Measurements from ENCODE around the gene LRRC27.

The LRRC27 gene

DNA sequence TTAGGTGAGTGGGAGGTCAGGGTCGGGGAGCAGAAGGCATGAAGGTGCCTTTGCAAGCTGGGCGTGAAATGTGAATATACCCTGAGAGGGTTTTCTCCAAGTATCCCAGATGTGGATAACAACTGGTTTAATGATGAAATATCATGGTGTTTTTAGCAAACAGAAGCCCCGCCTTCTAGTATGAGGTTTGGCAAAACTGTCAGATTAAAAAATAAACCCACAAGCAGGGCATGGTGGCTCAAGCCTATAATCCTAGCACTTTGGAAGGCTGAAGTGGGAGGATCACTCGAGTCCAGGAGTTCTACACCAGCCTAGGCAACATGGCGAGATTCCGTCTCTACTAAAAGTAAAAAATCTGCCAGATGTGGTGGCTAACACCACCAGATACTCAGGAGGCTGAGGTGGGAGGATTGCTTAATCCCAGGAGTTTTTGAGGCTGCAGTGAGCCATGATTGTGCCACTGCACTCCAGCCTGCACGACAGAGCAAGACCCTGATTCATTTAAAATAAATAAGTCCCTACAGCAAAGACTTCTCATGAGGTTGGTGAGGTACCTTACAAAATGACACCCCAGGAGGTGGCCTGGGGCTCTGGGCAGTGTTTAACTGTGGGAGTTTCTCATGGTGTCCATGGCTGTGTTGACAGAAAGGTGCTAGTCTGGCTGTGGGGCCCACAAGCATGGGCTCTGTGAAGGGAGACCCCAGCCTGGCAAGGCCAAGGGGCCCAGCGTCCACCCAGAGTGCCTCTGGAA lies 58.4 kb downstream of the LRRC27 start:
- no peak overlapping the region for H3K4me3 ChIP-seq (ENCODE audit: low read depth, low read length)
- CTCF ChIA-PET = interaction anchor here (1.3 kb wide), 1 partner anchor 56 kb away, joined by 4 read pairs; no protein-coding TSS in a partner anchor
- DNase-seq (ENCODE audit: low read depth, low spot score) = no peak
- POLR2A ChIA-PET = interaction anchor here (0.6 kb wide), 1 partner anchor 159 kb away, joined by 4 read pairs; no protein-coding TSS in a partner anchor
- TF ChIP-seq, protein P1, sequence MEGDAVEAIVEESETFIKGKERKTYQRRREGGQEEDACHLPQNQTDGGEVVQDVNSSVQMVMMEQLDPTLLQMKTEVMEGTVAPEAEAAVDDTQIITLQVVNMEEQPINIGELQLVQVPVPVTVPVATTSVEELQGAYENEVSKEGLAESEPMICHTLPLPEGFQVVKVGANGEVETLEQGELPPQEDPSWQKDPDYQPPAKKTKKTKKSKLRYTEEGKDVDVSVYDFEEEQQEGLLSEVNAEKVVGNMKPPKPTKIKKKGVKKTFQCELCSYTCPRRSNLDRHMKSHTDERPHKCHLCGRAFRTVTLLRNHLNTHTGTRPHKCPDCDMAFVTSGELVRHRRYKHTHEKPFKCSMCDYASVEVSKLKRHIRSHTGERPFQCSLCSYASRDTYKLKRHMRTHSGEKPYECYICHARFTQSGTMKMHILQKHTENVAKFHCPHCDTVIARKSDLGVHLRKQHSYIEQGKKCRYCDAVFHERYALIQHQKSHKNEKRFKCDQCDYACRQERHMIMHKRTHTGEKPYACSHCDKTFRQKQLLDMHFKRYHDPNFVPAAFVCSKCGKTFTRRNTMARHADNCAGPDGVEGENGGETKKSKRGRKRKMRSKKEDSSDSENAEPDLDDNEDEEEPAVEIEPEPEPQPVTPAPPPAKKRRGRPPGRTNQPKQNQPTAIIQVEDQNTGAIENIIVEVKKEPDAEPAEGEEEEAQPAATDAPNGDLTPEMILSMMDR (IDR thresholded peaks at IDR 0.05; ENCODE audit: insufficient read depth, low read length, missing control alignments) = no peak

DNA sequence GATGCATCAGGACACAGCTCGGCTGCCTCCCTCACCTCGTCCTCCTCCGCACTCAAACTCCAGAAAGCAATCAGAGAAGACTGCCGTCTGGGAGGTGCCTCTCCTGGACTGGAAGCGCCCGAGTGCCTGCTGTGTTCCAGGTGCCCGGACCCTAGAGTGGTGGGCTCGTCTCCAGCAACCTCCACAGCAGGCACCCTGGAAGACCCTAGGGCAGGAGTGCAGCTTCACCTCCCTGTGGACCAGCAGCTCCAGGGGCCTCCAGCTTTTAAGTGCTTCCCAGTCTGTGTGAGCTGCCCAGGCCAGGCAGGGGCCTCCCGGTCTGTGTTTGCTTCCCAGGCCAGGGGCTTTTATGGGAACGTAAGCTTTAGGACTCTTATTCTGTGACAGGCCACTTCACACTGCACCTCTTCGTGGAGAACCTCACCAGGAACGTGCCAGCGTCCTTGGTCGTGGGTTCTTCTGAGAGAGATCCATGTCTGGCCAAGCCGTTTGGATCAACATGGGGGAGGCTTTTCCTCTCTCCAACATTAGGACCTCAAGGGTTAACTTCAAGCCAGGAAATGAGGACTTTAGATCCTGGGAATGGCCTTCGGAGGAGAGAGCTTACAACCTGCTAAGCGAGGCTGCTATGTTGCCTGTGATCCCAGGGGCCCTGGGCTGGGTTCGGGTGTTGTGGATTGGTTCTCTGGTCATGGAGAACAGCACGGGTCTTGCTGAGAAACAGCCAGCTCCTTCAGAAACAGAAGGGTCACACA lies 59.1 kb downstream of the LRRC27 start:
- TF ChIP-seq, protein P1 (IDR thresholded peaks at IDR 0.05; ENCODE audit: insufficient read depth, low read length, missing control alignments) = no peak
- POLR2A ChIA-PET = no interaction called here

DNA sequence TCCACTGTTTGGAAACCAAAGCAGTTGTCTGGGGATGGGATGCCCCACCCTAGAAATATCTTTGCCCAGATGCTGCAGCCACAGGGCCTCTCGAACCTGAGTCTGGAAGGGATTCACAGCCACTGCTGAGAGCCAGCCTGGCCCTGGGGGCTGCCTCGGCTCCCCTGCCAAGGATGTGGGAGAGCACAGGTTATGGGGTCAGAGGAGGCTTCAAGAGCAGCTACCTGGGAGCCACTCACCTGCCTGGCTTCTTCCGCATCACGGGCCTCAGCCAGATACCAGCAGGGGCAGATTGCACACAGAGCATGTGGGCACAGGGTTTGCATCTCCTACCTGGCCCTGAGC lies 59.7 kb downstream of the LRRC27 start:
- ChIA-PET CTCF (interaction anchor here (0.9 to 1.3 kb wide), 2 partner anchors 55 to 62 kb away, joined by 3 to 4 read pairs; no protein-coding TSS in a partner anchor), POLR2A (no interaction called here)

More for the DNA sequence above, 59.1 kb downstream of the LRRC27 start:
- H3K4me3 ChIP-seq (ENCODE audit: low read depth, low read length) = no peak overlapping the region
- no peak for DNase-seq (ENCODE audit: low read depth, low spot score)
- CTCF ChIA-PET = interaction anchor here (0.9 to 1.3 kb wide), 2 partner anchors 56 to 63 kb away, joined by 3 to 4 read pairs; no protein-coding TSS in a partner anchor

GRCh38 chr10:132392184-132392800 lies 60.3 kb downstream of the LRRC27 start:
- ChIA-PET CTCF (no interaction called here), POLR2A (no interaction called here)
- TF ChIP-seq, protein P1 (IDR thresholded peaks at IDR 0.05; ENCODE audit: insufficient read depth, low read length, missing control alignments) = no peak
- DNase-seq (ENCODE audit: low read depth, low spot score) = no peak
- no peak overlapping the region for H3K4me3 ChIP-seq (ENCODE audit: low read depth, low read length)

More for the DNA sequence above, 59.7 kb downstream of the LRRC27 start:
- H3K4me3 ChIP-seq (ENCODE audit: low read depth, low read length) = no peak overlapping the region
- no peak for DNase-seq (ENCODE audit: low read depth, low spot score)
- TF ChIP-seq, protein P1 (IDR thresholded peaks at IDR 0.05; ENCODE audit: insufficient read depth, low read length, missing control alignments) = no peak

- TF ChIP-seq, protein P1 (IDR thresholded peaks at IDR 0.05; ENCODE audit: insufficient read depth, low read length, missing control alignments) = no peak
- POLR2A ChIA-PET = interaction anchor here (0.9 kb wide), 1 partner anchor 54 kb away, joined by 4 read pairs; no protein-coding TSS in a partner anchor
- DNase-seq (ENCODE audit: low read depth, low spot score) = no peak
- no peak overlapping the region for H3K4me3 ChIP-seq (ENCODE audit: low read depth, low read length)
- CTCF ChIA-PET = no interaction called here
These were observed 61.1 kb downstream of the LRRC27 start for GRCh38 chr10:132392811-132393694.

Measured in AG04449 (cell line).